RWPE1 (cell line): ENCODE data around the gene GJB5.

Experiments used
- CTCF ChIA-PET: fragments of 350-600 bp; sonication (Branson Sonifier 250); formaldehyde crosslinking; extraction: SDS; loops from one replicate; lab custom pipeline; 2021; lab: Yijun Ruan, JAX
- POLR2A ChIA-PET: fragments of 400-600 bp; formaldehyde crosslinking; extraction: SDS; loops from one replicate; lab custom pipeline; 2020; ENCODE audit warnings: antibody characterized with exemption; ENCODE audit not compliant: low non-redundant PET; lab: Yijun Ruan, JAX
- DNase-seq: peaks from one replicate; pipeline ENCODE4 v3.0.0; 2012; ENCODE audit warnings: low spot score
- H3K27ac ChIP-seq: fragments of 450-650 bp; 2 replicates; pipeline ENCODE4 v1.5.1; 2017
- CTCF ChIP-seq: fragments of 450-650 bp; conservative IDR thresholded peaks from 2 replicates; pipeline ENCODE4 v1.5.1; 2017; ENCODE audit warnings: low read depth, mild to moderate bottlenecking

The GJB5 gene

GRCh38 chr1:34712007-34712688 lies 42.7 kb upstream of the GJB5 start:
- no peak for DNase-seq
- POLR2A ChIA-PET, result no interaction called here
- H3K27ac ChIP-seq, result no peak overlapping the region
- CTCF ChIA-PET, result no interaction called here
- TF ChIP-seq CTCF, result no peak

GRCh38 chr1:34713443-34713842 lies 41.4 kb upstream of the GJB5 start:
- CTCF ChIA-PET, result no interaction called here

GRCh38 chr1:34714386-34714785 lies 40.5 kb upstream of the GJB5 start:
- CTCF ChIA-PET, result no interaction called here
- no peak overlapping the region for H3K27ac ChIP-seq
- no peak for DNase-seq
- POLR2A ChIA-PET, result no interaction called here
- TF ChIP-seq CTCF, result no peak

More at GRCh38 chr1:34713443-34713842, 41.4 kb upstream of the GJB5 start:
- H3K27ac ChIP-seq, result no peak overlapping the region
- no peak for DNase-seq
- no peak for TF ChIP-seq CTCF
- POLR2A ChIA-PET, result no interaction called here

- DNase-seq, result no peak
- CTCF ChIA-PET, result no interaction called here
- POLR2A ChIA-PET, result no interaction called here
- no peak overlapping the region for H3K27ac ChIP-seq
- TF ChIP-seq CTCF, result no peak
Observed at GRCh38 chr1:34715139-34715538, 39.7 kb upstream of the GJB5 start.

- H3K27ac ChIP-seq, result no peak overlapping the region
- TF ChIP-seq CTCF, result no peak
- ChIA-PET CTCF (no interaction called here), POLR2A (no interaction called here)
- no peak for DNase-seq
Observed at GRCh38 chr1:34721241-34721640, 33.6 kb upstream of the GJB5 start.

- no peak for TF ChIP-seq CTCF
- H3K27ac ChIP-seq, result no peak overlapping the region
- CTCF ChIA-PET, result no interaction called here
- POLR2A ChIA-PET, result no interaction called here
- DNase-seq, result no peak
Observed at GRCh38 chr1:34721646-34722355, 33.0 kb upstream of the GJB5 start.
